GM13977 (cell line): ENCODE results near the gene GFRA1.

Experiments used
- DNase-seq: peaks from one replicate; pipeline ENCODE4 v3.0.0; 2012; ENCODE audit warnings: low spot score
- in situ Hi-C: fragments of 300-500 bp; cut with MboI; formaldehyde crosslinking; loops from one replicate; pipeline ENCODE4 v1.12.0; 2022; ENCODE audit warnings: low sequenced_read_pairs, low pct_unique_long_range_greater_than_20kb, mixed read lengths, inconsistent platforms; ENCODE audit not compliant: unreplicated experiment
- TF ChIP-seq, protein P1 (sequence below): IDR thresholded peaks from 2 replicates; pipeline ENCODE4 v1.5.1; 2012; ENCODE audit warnings: mild to moderate bottlenecking, control low read depth; ENCODE audit not compliant: insufficient read depth; ENCODE audit errors: extremely low read depth, missing control alignments

Gene GFRA1

GRCh38 chr10:116121640-116122525 is 151.1 kb downstream of the GFRA1 start:
- in situ Hi-C loops = no loop called here
- DNase-seq = no peak
- TF ChIP-seq, protein P1, sequence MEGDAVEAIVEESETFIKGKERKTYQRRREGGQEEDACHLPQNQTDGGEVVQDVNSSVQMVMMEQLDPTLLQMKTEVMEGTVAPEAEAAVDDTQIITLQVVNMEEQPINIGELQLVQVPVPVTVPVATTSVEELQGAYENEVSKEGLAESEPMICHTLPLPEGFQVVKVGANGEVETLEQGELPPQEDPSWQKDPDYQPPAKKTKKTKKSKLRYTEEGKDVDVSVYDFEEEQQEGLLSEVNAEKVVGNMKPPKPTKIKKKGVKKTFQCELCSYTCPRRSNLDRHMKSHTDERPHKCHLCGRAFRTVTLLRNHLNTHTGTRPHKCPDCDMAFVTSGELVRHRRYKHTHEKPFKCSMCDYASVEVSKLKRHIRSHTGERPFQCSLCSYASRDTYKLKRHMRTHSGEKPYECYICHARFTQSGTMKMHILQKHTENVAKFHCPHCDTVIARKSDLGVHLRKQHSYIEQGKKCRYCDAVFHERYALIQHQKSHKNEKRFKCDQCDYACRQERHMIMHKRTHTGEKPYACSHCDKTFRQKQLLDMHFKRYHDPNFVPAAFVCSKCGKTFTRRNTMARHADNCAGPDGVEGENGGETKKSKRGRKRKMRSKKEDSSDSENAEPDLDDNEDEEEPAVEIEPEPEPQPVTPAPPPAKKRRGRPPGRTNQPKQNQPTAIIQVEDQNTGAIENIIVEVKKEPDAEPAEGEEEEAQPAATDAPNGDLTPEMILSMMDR = no peak

DNA sequence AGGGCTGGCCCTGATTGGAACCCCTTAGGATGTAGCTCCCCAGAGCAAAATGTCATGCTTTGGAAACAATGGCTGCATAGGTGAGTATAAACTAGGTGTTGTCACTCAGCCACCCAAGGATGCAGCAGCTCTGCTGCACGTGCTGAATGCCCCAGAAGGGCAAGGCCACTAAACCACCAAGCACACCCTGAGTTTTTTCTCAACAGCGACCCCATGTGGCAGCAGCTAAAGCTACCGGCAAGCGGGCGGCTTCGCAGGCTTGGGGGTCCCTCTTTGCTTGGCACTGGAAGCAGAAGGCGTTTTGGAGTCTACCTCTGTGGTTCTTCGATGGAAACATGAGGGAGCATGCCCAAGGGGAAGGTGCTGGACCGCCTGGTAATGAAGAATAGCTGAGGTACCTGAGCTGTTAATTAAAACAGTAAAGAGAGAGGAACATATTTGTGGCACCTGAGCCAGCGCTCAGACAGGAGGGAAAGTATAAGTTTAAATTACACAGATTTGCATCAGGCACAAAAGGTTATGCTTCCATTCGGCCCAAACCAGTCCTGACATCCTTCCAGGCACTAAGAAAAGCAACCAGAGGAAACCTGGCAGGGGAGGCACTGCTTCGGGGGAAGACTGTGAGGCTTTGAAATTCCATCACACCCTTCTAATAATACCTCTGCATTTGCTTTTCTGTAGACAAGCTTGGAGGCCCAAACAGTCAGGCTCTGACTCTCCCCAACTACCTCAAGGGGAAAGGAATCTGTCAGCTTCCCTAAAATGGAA is 152.1 kb downstream of the GFRA1 start:
- DNase-seq = no peak
- TF ChIP-seq, protein P1 = peak; percentile 33
- in situ Hi-C loops = no loop called here

DNA sequence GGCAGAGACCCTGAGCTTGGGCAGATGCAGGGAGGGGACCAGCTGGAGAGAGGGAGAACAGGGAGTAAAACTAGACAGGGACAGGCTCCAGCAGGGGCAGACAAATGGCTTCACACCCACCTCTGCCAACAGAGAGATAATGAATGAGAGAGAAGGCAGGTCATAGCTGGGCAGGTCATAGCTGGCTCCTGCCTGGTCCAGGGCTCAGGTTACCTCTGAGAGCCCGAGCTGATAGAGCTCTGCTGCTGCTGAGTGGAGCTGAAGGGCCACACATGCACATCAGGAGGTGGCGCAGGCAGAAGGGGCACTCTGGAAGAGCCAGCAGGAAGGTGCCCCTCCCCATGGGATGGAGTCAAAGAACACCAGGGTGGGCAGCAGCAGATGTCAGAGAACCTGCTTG is 154.2 kb downstream of the GFRA1 start:
- no peak for DNase-seq
- TF ChIP-seq, protein P1 = no peak
- in situ Hi-C loops = no loop called here

DNA sequence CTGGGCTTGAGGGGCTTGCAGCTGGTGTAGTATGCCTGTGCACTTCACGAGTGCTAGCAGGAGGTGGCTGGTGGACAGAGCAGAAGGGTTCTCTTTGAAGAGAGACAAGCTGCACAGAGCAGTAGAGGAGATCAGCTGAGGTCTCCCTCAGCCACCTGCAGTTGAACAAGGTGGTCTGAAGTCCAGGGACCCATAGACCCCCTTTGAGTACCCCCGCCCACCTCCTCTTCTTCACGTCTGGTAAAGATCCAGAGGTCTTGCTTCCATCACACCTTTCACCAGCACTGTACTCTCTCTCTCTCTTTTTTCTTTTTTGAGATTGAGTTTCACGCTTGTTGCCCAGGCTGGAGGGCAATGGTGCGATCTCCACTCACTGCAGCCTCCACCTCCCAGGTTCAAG is 157.2 kb downstream of the GFRA1 start:
- no peak for DNase-seq
- in situ Hi-C loops = no loop called here
- TF ChIP-seq, protein P1 = no peak

GRCh38 chr10:116115036-116115641 is 157.9 kb downstream of the GFRA1 start:
- in situ Hi-C loops = no loop called here
- TF ChIP-seq, protein P1 = no peak
- DNase-seq = no peak

GRCh38 chr10:116113721-116114501 is 159.1 kb downstream of the GFRA1 start:
- TF ChIP-seq, protein P1 = no peak
- no peak for DNase-seq
- in situ Hi-C loops = no loop called here
